ENCODE measurements around the gene RASSF8. TPM values are rescaled to one million over a fixed set of nuclear protein-coding genes. Genes with fewer than 3 reads are reported as not detected.

The RASSF8 gene
- total RNA-seq, 1 experiment from 2014 or later: 51.2 TPM

GRCh38 chr12:26068503-26068902 lies 110.0 kb downstream of the RASSF8 start:
- Histone ChIP-seq H3K36me3 (ENCODE audit: low read depth, low read length) (0 out of 2 replicates have a peak, but pooled peaks cover 2% of the 10 kb centered on the region), H3K27ac (ENCODE audit: low read length) (no peak overlapping the region), H3K9ac (ENCODE audit: low read length) (no peak overlapping the region), H3K4me3 (ENCODE audit: low read length) (no peak overlapping the region), H3K9me3 (ENCODE audit: low read length) (no peaks in the 10 kb centered on the region), H3K27me3 (ENCODE audit: low read length) (no peaks in the 10 kb centered on the region), H3K4me2 (ENCODE audit: low read length) (no peak overlapping the region), H4K20me1 (ENCODE audit: low read length) (no peaks in the 10 kb centered on the region), H3K4me1 (ENCODE audit: insufficient read depth, low read length) (no peaks in the 10 kb centered on the region), H3F3A (ENCODE audit: low read length, unreplicated experiment) (no peaks in the 10 kb centered on the region), H2AFZ (ENCODE audit: low read length) (no peak overlapping the region), H3K79me2 (ENCODE audit: low read length) (no peaks in the 10 kb centered on the region), H3K9me2 (replicated peaks; ENCODE audit: low read length) (no peaks in the 10 kb centered on the region)
- ChIA-PET CTCF (no interaction called here), POLR2A (ENCODE audit: unreplicated experiment) (interaction anchor here (0.6 kb wide), 2 partner anchors 39 to 77 kb away, joined by 3 to 4 read pairs; no protein-coding TSS in a partner anchor)
- intact Hi-C loops (cut with micrococcal nuclease): no loop called here
- DNase-seq (no peak), ATAC-seq (no peak)
- TF ChIP-seq EZH2phosphoT487 (IDR thresholded peaks at IDR 0.05; ENCODE audit: borderline replicate concordance, low read length) (no peak), EZH2 (IDR thresholded peaks at IDR 0.05; ENCODE audit: low read length, unreplicated experiment) (no peak), CTCF (conservative IDR thresholded peaks at IDR 0.05; ENCODE audit: low read depth, low read length) (no peak)
- BruUV-seq (replicated peaks): no TSS peak

- ChIA-PET POLR2A (ENCODE audit: unreplicated experiment) (no interaction called here), CTCF (no interaction called here)
These were observed 111.3 kb downstream of the RASSF8 start for GRCh38 chr12:26069796-26070195.

More at GRCh38 chr12:26069796-26070195, 111.3 kb downstream of the RASSF8 start:
- no peaks in the 10 kb centered on the region for H3K9me2 ChIP-seq (replicated peaks; ENCODE audit: low read length)
- H3K27ac ChIP-seq (ENCODE audit: low read length): no peak overlapping the region
- H3K4me1 ChIP-seq (ENCODE audit: insufficient read depth, low read length): no peaks in the 10 kb centered on the region
- no peaks in the 10 kb centered on the region for H3K79me2 ChIP-seq (ENCODE audit: low read length)
- no peak overlapping the region for H2AFZ ChIP-seq (ENCODE audit: low read length)
- H3K36me3 ChIP-seq (ENCODE audit: low read depth, low read length): no peaks in the 10 kb centered on the region
- H3K4me2 ChIP-seq (ENCODE audit: low read length): no peak overlapping the region
- no peaks in the 10 kb centered on the region for H3K27me3 ChIP-seq (ENCODE audit: low read length)
- TF ChIP-seq EZH2 (IDR thresholded peaks at IDR 0.05; ENCODE audit: low read length, unreplicated experiment) (no peak), EZH2phosphoT487 (IDR thresholded peaks at IDR 0.05; ENCODE audit: borderline replicate concordance, low read length) (no peak), CTCF (conservative IDR thresholded peaks at IDR 0.05; ENCODE audit: low read depth, low read length) (no peak)
- H3K4me3 ChIP-seq (ENCODE audit: low read length): no peak overlapping the region
- DNase-seq (no peak), ATAC-seq (peak; percentile 48; the same call in 1 of the 2 replicates)
- intact Hi-C loops (cut with micrococcal nuclease): no loop called here
- BruUV-seq (replicated peaks): no TSS peak
- H4K20me1 ChIP-seq (ENCODE audit: low read length): no peaks in the 10 kb centered on the region
- no peaks in the 10 kb centered on the region for H3F3A ChIP-seq (ENCODE audit: low read length, unreplicated experiment)
- H3K9me3 ChIP-seq (ENCODE audit: low read length): no peaks in the 10 kb centered on the region
- no peak overlapping the region for H3K9ac ChIP-seq (ENCODE audit: low read length)
